LNCaP clone FGC (cell line): ENCODE results near the gene CFDP1.
"Not testable (repeated sequence)": the region's sequence is repeated elsewhere in the genome, so short reads cannot be mapped to it uniquely, and the experiment has no call there.

Experiments
- DNase-seq: peaks from one replicate; pipeline ENCODE4 v3.0.0-alpha.2; 2011; ENCODE audit warnings: low read depth
- H3K4me3 ChIP-seq: 2 replicates; pipeline ENCODE4 v1.5.1; 2011; ENCODE audit warnings: mild to moderate bottlenecking, low read depth, low read length, control low read depth
- TF ChIP-seq, protein P1 (sequence below): IDR thresholded peaks from 2 replicates; pipeline ENCODE4 v1.5.1; 2012; ENCODE audit warnings: mild to moderate bottlenecking; ENCODE audit not compliant: control insufficient read depth, insufficient read depth; ENCODE audit errors: extremely low read depth

The CFDP1 gene

DNA sequence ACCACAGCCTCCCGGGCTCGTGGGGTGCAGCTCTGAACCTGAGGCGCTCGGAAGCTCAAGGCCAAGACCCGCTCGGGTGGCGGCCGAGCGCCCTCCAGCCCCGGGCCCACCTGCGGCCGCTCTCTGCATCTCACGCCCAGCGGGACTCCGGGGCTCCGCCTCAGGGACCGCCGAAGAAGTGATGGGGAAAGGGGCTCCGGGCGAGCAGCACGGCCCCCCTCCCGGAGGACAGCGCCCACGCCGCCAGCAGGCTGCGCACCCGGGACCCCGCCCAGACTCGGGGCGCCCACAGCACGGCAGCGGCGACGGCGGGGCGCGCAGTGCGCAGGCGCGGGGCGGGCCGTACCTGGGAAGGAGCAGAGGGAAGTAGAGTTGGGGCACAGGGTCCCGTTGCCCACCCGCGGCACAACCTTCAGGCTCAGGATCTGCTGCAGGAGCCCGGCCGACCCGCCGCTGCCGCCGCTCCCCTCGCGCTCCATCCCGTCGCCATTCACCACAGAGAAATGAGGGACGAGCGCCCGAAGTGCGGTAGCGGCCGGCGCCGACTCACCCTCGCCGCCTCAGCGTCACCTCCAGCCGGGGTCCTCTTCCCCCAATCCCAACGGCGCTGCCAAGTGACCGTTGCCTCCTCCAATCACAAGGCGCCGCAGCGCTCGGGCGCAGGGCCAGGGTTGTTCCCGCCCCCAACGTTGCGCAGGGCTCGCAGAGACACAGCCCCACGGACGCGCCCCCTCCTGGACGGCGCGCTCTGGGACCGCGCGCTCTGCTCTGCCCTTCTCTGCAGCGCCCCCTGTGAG, 31.0 kb upstream of the CFDP1 start, which contains the start of gene TMEM170A:
TMEM170A (minus strand) TSS at position 568 of the 797 bp plus-strand sequence; CDS start at position 479, 89 bp downstream.
- peak; percentile 94 for DNase-seq
- TF ChIP-seq, protein P1, sequence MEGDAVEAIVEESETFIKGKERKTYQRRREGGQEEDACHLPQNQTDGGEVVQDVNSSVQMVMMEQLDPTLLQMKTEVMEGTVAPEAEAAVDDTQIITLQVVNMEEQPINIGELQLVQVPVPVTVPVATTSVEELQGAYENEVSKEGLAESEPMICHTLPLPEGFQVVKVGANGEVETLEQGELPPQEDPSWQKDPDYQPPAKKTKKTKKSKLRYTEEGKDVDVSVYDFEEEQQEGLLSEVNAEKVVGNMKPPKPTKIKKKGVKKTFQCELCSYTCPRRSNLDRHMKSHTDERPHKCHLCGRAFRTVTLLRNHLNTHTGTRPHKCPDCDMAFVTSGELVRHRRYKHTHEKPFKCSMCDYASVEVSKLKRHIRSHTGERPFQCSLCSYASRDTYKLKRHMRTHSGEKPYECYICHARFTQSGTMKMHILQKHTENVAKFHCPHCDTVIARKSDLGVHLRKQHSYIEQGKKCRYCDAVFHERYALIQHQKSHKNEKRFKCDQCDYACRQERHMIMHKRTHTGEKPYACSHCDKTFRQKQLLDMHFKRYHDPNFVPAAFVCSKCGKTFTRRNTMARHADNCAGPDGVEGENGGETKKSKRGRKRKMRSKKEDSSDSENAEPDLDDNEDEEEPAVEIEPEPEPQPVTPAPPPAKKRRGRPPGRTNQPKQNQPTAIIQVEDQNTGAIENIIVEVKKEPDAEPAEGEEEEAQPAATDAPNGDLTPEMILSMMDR: peak; percentile 100
- peak within 1 kb of the TSS; percentile 74 for H3K4me3 ChIP-seq

DNA sequence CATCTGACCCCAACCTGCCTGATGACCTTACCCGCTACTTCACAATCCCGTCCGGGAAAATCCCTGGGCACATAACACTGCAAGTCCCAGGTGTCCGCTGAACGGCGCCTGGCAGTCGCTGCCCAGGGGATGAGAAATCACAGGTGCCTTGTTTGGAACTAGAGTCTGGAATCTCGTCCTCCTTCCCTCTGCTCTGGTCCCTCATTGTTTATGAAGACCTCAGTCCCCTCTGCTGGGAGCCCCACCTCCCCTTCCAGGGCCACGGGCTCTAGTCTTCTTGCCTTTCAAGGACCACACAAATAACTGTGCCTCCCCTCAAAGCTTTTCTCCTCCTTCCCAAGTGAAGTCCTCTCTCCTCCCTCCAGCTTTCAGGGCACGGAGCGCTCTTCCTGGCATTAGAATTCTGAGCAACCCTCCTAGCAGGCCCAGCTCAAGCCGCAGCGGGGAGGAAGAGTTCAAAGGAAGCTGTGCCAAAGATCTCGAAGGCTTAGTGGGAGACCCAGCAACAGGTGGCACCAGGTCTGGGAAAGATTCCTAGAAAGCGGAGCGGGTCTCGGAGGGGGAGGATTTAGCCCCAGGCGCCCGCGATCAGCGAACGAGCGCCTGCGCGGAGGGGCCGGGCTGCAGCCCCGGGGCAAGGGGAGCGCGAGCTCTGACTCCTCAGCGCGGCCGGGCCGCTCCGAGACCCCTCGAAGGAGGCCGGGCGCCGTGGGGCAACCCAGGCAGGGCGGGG, 30.3 kb upstream of the CFDP1 start:
- peak overlapping the region; percentile 74 for H3K4me3 ChIP-seq
- not testable (repeated sequence) for DNase-seq

DNA sequence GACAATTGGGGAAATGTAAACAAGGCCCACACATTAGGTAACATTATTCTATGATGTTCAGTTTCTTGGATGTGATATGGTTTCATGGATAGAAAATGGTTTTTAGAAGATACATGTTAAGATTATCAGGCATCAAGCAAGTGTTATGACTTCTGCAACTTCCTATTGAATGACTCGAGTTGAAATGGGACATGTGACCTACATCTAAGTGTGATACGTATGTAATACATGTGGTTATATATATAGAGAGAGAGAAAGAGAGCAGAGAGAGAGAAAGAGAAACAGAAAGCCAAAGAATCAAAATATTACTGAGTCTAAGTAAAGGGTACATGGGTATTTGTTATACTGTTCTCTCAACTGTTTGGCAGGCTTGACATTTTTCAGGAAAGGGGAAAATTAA, 29.5 kb upstream of the CFDP1 start:
- TF ChIP-seq, protein P1: no peak
- no peak for DNase-seq
- peak overlapping the region; percentile 74 for H3K4me3 ChIP-seq

DNA sequence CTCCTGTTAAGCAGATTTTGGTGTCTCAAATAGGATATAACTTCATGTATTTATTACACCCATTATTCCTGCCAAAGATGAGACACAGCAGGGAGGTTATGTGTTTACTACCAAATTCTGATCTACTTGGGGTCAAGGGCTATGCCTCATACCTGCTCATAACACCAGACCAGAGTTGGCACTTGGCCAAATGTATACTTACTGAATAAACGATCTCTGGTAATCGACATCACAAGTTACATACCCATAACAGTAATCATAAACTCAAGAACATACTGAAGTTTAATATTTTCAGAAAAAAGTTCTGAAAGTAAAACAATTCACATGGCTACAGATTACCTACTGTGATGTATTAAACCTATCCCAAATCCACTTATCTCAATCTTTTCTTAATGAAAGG, 28.3 kb upstream of the CFDP1 start:
- TF ChIP-seq, protein P1: no peak
- H3K4me3 ChIP-seq: no peak overlapping the region
- DNase-seq: no peak

DNA sequence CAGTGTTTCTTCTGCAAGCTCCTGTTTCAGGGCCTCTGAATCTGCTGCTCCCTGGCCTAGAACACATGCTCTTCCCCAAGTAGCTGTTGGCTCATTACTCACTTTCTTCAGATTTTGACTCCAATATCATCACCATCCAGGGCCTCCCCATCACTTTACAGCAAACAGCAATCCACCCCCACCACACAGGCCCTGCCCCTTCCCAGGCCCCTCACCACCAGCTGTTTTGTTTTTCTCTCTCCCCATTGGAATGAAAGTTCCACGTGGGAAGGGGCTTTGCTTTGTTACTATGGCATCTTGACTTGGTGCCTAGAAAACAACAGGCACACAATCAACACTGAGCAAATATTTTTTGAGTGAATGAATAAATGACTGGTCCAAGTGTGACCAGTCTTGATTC, 27.1 kb upstream of the CFDP1 start:
- DNase-seq: no peak
- H3K4me3 ChIP-seq: no peak overlapping the region
- TF ChIP-seq, protein P1: no peak

DNA sequence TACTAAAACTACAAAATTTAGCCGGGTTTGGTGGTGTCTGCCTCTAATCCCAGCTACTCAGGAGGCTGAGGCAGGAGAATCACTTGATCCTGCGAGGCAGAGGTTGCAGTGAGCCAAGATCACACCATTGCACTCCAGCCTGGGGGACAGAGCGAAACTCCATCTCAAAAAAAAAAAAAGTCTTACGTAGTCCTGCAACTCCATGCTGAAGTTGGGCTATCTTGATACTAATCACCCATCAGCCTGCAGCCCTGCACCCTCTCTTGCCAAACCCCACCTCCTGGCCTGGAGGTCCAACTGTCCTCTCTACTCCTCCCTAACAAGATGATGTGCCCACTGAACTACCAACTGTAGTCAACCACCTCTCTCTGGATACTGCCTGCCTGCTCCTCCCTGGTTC, 26.4 kb upstream of the CFDP1 start:
- TF ChIP-seq, protein P1: no peak
- H3K4me3 ChIP-seq: no peak overlapping the region
- no peak for DNase-seq

DNA sequence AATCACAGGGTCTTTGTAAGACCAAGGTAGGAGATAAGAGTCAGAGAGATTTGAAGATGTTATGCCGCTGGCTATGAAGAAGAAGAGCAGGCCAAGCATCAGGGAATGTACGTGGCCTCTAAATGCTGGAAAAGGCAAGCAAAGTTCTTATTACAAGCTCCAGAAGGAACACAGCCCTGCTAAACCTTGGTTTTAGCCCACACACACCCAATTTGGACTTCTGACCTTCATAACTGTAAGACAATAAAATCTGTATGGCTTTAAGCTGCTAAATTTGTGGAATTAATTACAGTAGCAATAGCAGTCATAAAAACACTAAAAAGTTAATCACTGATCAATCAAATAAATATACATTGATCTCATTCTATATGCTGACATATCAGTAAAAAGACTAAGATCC, 25.1 kb upstream of the CFDP1 start:
- no peak for DNase-seq
- H3K4me3 ChIP-seq: no peak overlapping the region
- TF ChIP-seq, protein P1: no peak
